Right lung (tissue), 5 donors: ENCODE results near the gene UCKL1. TPM values are rescaled to one million over a fixed set of nuclear protein-coding genes. Genes with fewer than 3 reads are reported as not detected.
"Not testable (repeated sequence)": the region's sequence is repeated elsewhere in the genome, so short reads cannot be mapped to it uniquely, and the experiment has no call there.

Experiments
- DNase-seq, 2 donors: peaks; one replicate each; pipeline ENCODE4 v3.0.0-alpha.2; 2013
- polyA plus RNA-seq, 5 donors: library from polyadenylated mRNA; unstranded; fragments of 120-200 nt; gene quantifications; one replicate each; pipeline versions ENCODE4 v1.2.1 to v1.2.3, GENCODE V29; 2013; ENCODE audit warnings: inconsistent platforms in 1 of 5, low replicate concordance in 1 of 5; ENCODE audit not compliant: insufficient read length in 5 of 5, insufficient read depth in 1 of 5

Gene UCKL1
- polyA plus RNA-seq, 5 donors: 41.7 to 65.3 (median 56.1) TPM

DNA sequence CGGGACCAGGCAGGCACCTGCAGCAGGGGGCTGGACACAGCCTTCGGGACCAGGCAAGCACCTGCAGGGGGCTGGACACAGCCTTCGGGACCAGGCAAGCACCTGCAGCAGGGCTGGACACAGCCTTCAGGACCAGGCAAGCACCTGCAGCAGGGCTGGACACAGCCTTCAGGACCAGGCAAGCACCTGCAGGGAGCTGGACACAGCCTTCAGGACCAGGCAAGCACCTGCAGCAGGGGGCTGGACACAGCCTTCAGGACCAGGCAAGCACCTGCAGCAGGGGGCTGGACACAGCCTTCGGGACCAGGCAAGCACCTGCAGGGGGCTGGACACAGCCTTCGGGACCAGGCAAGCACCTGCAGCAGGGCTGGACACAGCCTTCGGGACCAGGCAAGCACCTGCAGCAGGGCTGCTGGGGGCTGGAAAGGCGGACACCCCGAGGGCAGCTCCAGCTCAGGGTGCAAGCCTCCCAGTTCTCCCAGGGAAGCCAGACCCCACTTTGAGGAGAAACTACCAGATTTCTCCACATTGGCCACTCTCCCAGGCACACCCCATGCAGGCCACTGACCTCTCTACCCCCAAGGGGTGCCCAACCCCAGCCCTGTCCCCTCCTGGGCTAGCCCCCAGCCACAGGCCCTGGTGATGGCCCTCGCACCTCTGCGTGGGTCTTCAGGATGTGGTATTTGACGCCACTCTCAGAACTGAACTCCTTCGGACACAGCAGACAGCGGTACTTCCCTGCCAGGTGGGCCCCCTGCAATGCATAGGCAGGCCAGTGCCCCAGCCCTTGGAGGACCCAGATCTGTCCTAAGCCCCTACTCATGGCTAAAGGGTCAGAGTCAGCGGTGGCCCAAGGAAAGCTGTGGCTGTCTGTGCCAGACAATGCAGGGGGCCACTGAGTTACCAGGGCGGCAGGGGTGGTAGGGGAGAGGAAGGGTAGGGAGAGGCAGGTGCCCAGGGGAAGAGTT, 4.7 kb upstream of the UCKL1 start:
- DNase-seq: not testable (repeated sequence)

- DNase-seq: no peak
These were observed 3.5 kb upstream of the UCKL1 start for GRCh38 chr20:63959699-63960075.

DNA sequence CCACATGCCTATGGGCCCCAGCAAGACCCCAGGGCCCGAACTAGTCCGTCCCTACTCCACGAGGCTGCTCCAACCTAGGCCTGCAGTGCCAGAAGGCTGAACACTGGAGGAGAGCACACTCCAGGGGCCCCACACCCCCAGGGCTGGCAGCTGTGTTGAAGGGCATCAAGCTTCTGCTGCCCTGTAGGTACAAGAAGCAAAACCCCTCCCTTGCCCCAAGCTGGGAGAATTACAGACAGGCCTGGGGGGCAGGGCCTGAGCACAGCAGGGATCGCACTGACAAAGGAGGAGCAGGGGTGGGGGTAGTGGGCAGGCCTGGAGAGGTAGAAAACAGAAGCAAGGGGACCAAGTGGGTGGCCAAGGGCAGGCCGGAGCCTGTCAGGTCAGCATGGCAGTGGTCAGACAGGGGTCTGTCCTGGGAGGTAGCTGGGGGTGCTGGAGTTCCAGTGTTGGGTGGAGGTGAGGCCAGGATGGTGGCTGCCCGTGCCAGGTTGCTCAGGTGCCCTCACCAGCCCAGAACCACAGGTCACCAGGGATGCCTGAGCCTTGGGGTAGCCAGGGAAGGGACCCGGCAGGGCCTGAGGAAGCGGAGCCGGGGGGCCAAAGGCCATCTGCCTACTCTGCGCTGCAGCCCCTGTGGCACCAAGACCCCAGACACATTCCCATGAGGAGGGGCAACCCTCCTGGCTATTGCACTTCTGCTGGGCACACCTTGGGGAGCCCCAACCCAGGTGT, 2.9 kb upstream of the UCKL1 start:
- DNase-seq: no peak

DNA sequence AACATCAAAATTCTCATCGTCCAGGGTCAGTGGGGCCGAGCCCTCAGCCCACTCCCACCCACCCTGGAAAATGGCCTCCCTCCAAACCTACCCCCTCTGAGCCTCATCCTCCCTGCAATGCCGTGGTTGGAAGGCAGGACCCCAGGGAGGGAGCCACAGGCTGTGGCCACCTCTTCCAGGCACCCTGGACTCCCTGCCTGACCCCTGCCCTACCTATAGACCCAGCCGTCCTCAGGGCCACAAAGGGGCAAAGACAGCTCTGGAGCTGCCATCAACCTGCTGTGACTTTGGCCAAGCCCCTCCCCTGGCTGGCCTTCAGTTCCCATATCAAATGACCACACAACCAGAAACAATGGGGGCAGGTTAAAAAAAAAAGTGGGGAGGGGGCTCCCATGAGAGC, 2.3 kb upstream of the UCKL1 start:
- no peak for DNase-seq

DNA sequence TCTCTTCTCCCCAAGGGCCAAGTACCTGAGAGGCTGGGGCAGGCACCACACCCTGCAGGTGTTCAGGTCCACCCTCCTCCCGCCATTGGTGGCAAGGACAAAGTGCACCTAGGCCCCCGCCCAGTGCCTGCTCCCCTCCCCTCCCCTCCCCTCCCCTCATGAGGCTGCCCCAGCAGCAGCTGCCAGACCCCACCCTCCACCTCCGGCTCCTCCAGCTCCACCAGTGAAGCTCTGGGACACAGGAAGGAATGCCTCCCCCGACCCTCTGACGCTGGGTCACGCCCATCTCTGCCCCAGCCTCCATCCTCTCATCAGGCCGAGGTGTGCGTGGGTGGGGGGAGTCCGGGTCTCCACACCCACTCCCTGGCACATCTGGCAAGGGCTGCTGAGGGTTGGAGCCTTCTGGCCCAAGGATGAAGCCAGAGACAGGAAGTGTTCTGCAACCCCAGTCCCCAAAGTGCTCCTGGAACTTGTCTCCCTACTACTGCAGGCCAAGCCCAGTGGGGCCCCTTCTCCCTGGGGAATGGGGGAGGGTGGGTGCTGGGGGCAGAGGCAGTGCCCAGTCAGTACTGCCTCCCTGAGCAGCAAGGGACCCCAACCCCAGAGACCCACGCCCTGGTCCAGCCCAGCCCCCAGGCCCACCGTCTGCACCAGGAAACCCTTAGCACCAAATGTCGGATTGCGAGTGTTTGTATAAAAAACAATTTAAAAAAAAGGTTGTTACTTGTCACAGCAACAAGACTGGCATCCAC, 1.6 kb upstream of the UCKL1 start:
- DNase-seq: no peak

GRCh38 chr20:63957004-63957689, 931 bp upstream of the UCKL1 start:
- no peak for DNase-seq

- no peak for DNase-seq
These were observed 418 bp upstream of the UCKL1 start for GRCh38 chr20:63956664-63957003.

GRCh38 chr20:63955281-63955826, 862 bp downstream of the UCKL1 start:
- DNase-seq: no peak

DNA sequence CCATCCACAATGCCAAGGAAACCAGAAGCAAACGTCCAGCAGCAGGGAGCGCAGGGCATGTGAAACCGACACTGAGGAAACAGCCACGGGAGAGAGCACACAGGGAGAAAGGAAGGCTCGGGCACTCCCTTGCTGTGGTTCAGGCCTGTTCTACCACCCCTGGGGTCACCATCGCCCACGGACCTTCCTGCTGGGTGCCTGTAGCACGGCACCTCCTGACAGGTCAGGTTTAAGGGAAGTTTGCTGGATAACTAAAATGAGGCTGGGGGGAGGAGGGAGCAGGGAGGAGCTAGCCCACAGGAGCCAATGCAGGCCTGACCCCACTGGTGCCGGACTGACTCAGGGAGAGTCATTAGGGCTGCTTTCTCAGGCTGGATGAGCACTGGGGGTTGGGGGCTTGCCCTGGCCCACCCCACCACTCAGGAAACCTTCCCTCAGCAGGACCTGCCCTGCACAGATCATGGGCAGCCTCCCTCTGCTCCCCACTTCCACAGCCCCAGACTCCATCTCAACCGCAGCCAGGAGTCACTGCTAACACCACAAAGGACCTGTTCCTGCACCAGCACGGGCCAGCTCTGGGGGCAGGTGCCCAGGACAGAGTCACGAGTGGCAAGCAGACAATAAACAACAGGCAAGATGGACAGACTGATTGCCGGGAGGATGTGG, 2.3 kb downstream of the UCKL1 start:
- no peak for DNase-seq

- no peak for DNase-seq
These were observed 3.4 kb downstream of the UCKL1 start for GRCh38 chr20:63952769-63953168.

- no peak for DNase-seq
These were observed 4.0 kb downstream of the UCKL1 start for GRCh38 chr20:63952210-63952535.

- DNase-seq: no peak
These were observed 4.6 kb downstream of the UCKL1 start for GRCh38 chr20:63951398-63952209.

GRCh38 chr20:63950701-63951397, 5.4 kb downstream of the UCKL1 start:
- DNase-seq: no peak

- no peak for DNase-seq
These were observed 8.4 kb downstream of the UCKL1 start for GRCh38 chr20:63947638-63948456.

- DNase-seq: no peak
These were observed 9.1 kb downstream of the UCKL1 start for GRCh38 chr20:63946986-63947637.

- DNase-seq: no peak
These were observed 10.0 kb downstream of the UCKL1 start for GRCh38 chr20:63945921-63946920.
